Measurements from ENCODE around the gene KIF9. TPM values are rescaled to one million over a fixed set of nuclear protein-coding genes. Genes with fewer than 3 reads are reported as not detected.

Gene KIF9
- total RNA-seq, 1 experiment from 2014 or later = 13.1 TPM

DNA sequence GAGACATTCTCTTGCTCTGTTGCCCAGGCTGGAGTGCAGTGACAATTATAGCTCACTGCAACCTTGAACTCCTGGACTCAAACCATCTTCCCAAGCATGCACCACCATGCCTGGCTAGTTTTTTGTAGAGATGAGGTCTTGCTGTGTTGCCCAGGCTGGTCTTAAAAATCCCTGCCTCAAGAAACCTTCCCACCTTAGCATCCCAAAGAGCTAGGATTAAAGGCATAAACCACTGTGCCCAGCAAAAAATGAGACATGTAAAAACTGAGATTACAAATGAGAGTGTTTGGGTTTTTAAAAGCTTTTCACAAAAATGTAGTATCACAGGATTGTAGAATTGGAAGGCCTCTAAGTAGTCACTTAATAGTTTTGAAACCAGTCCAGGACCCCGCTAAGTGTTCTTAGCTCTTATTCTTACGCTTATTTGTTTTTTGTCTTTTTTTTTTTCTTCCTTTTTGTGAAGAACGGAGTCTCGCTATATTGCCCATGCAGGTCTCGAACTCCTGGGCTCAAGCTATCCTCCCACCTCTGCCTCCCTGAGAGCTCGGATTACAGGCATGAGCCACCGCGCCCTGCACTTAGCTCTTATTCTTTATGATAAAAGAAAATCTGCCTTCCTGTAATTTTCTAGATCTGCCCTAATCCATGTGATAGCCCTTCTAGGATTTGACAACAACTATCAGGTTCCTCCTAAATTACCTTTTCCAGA, 31.6 kb upstream of the KIF9 start:
- Histone ChIP-seq H3K9me3 (ENCODE audit: control insufficient read depth in 1 of 2, insufficient read depth in 1 of 2, low read depth in 1 of 2, low read length in 2 of 2) (no peaks in the 10 kb centered on the region), H3K79me2 (ENCODE audit: insufficient read depth, low read length) (peaks cover 10% of the 10 kb centered on the region), H3K9me2 (ENCODE audit: insufficient read depth) (no peaks in the 10 kb centered on the region), H3K27ac (ENCODE audit: low read depth, low read length) (no peak overlapping the region), H3K9ac (ENCODE audit: low read length) (no peak overlapping the region), H2AFZ (ENCODE audit: low read depth, low read length, poor library complexity, severe bottlenecking) (no peak overlapping the region), H3K4me1 (ENCODE audit: control insufficient read depth in 1 of 2, insufficient read depth in 2 of 2, low read length in 2 of 2) (peaks cover 6 to 19% of the 10 kb centered on the region in 2 experiments; a peak in 2 of 4 replicates), H3K4me2 (ENCODE audit: low read length) (no peak overlapping the region), H3K4me3 (replicated peaks in 1 of 2; ENCODE audit: low read depth in 1 of 2, low read length in 2 of 2) (no peak overlapping the region), H4K20me1 (ENCODE audit: insufficient read depth) (no peaks in the 10 kb centered on the region), H3K36me3 (ENCODE audit: control insufficient read depth in 1 of 2, insufficient read depth in 2 of 2, low read length in 2 of 2) (no peaks in the 10 kb centered on the region), H3K27me3 (ENCODE audit: insufficient read depth, low read length) (no peaks in the 10 kb centered on the region)
- ATAC-seq (no peak), DNase-seq (ENCODE audit: low read depth, low spot score) (no peak)
- POLR2A ChIA-PET = interaction anchor here (0.6 kb wide), 1 partner anchor 133 kb away, joined by 4 read pairs; no protein-coding TSS in a partner anchor
- BruUV-seq (replicated peaks) = no TSS peak
- CTCF ChIA-PET = interaction anchor here (1.0 to 1.9 kb wide), 2 partner anchors 10 to 405 kb away, joined by 3 to 21 read pairs; no protein-coding TSS in a partner anchor
- RAD21 ChIA-PET (ENCODE audit: low non-redundant PET in 1 of 2, low total read pairs in 2 of 2, uncharacterized antibody in 2 of 2, unreplicated experiment in 2 of 2) = no interaction called here
- TF ChIP-seq, protein P1, sequence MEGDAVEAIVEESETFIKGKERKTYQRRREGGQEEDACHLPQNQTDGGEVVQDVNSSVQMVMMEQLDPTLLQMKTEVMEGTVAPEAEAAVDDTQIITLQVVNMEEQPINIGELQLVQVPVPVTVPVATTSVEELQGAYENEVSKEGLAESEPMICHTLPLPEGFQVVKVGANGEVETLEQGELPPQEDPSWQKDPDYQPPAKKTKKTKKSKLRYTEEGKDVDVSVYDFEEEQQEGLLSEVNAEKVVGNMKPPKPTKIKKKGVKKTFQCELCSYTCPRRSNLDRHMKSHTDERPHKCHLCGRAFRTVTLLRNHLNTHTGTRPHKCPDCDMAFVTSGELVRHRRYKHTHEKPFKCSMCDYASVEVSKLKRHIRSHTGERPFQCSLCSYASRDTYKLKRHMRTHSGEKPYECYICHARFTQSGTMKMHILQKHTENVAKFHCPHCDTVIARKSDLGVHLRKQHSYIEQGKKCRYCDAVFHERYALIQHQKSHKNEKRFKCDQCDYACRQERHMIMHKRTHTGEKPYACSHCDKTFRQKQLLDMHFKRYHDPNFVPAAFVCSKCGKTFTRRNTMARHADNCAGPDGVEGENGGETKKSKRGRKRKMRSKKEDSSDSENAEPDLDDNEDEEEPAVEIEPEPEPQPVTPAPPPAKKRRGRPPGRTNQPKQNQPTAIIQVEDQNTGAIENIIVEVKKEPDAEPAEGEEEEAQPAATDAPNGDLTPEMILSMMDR (IDR thresholded peaks at IDR 0.05 in 2 of 3, conservative IDR thresholded peaks at IDR 0.05 in 1 of 3; ENCODE audit: borderline replicate concordance in 1 of 3, insufficient read depth in 1 of 3, low read depth in 2 of 3, low read length in 2 of 3) = no peak
- TF ChIP-seq SRF (IDR thresholded peaks at IDR 0.05; ENCODE audit: low read depth) (no peak), FOSL1 (IDR thresholded peaks at IDR 0.05; ENCODE audit: low read depth) (no peak), POLR2A (IDR thresholded peaks at IDR 0.05; ENCODE audit: borderline replicate concordance, extremely low read depth, insufficient read depth, insufficient read length) (no peak), EZH2 (IDR thresholded peaks at IDR 0.05) (no peak), ZNF274 (IDR thresholded peaks at IDR 0.05; ENCODE audit: low read depth, low read length) (no peak), EZH2phosphoT487 (IDR thresholded peaks at IDR 0.05; ENCODE audit: borderline replicate concordance) (no peak), JUND (IDR thresholded peaks at IDR 0.05) (no peak), ATF3 (IDR thresholded peaks at IDR 0.05) (no peak), CBX3 (IDR thresholded peaks at IDR 0.05; ENCODE audit: low read depth) (no peak), TCF7L2 (IDR thresholded peaks at IDR 0.05; ENCODE audit: borderline replicate concordance, extremely low read depth, insufficient read depth, insufficient read length) (no peak), POLR2AphosphoS5 (IDR thresholded peaks at IDR 0.05; ENCODE audit: low read depth, low read length) (no peak), RAD21 (IDR thresholded peaks at IDR 0.05; ENCODE audit: low read depth) (no peak), ELF1 (IDR thresholded peaks at IDR 0.05; ENCODE audit: borderline replicate concordance, low read depth) (no peak), CEBPB (IDR thresholded peaks at IDR 0.05; ENCODE audit: low read depth) (no peak)
- TF ChIP-seq, protein P2, sequence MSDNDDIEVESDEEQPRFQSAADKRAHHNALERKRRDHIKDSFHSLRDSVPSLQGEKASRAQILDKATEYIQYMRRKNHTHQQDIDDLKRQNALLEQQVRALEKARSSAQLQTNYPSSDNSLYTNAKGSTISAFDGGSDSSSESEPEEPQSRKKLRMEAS (IDR thresholded peaks at IDR 0.05) = no peak
- TF ChIP-seq, protein P3, sequence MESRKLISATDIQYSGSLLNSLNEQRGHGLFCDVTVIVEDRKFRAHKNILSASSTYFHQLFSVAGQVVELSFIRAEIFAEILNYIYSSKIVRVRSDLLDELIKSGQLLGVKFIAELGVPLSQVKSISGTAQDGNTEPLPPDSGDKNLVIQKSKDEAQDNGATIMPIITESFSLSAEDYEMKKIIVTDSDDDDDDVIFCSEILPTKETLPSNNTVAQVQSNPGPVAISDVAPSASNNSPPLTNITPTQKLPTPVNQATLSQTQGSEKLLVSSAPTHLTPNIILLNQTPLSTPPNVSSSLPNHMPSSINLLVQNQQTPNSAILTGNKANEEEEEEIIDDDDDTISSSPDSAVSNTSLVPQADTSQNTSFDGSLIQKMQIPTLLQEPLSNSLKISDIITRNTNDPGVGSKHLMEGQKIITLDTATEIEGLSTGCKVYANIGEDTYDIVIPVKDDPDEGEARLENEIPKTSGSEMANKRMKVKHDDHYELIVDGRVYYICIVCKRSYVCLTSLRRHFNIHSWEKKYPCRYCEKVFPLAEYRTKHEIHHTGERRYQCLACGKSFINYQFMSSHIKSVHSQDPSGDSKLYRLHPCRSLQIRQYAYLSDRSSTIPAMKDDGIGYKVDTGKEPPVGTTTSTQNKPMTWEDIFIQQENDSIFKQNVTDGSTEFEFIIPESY (IDR thresholded peaks at IDR 0.05; ENCODE audit: extremely low read depth, insufficient replicate concordance, low read length) = no peak
- intact Hi-C loops (cut with micrococcal nuclease) = no loop called here
